Fibroblast of villous mesenchyme (primary cell): ENCODE data around the gene NOL4L. TPM values are rescaled to one million over a fixed set of nuclear protein-coding genes. Genes with fewer than 3 reads are reported as not detected.
"Not testable (repeated sequence)": the region's sequence is repeated elsewhere in the genome, so short reads cannot be mapped to it uniquely, and the experiment has no call there.

Source experiments
- DNase-seq: peaks from one replicate; pipeline ENCODE4 v3.0.0-alpha.2; 2010; ENCODE audit warnings: low read depth
- H3K4me3 ChIP-seq: 2 replicates; pipeline ENCODE4 v1.5.1; 2011; ENCODE audit warnings: low read depth, mild to moderate bottlenecking, low read length
- total RNA-seq: library from RNA; depleted of rRNA; stranded (reverse); fragments of >200 nt; gene quantifications from 2 replicates; pipeline ENCODE4 v1.2.3, GENCODE V29; 2012
- TF ChIP-seq, protein P1 (sequence below): IDR thresholded peaks from 2 replicates; pipeline ENCODE4 v1.5.1; 2012; ENCODE audit warnings: low read depth, mild to moderate bottlenecking, low read length; ENCODE audit not compliant: insufficient read depth

Gene NOL4L
- total RNA-seq, 1 donor: 9.9 TPM

- peak; percentile 61 for DNase-seq
- TF ChIP-seq, protein P1, sequence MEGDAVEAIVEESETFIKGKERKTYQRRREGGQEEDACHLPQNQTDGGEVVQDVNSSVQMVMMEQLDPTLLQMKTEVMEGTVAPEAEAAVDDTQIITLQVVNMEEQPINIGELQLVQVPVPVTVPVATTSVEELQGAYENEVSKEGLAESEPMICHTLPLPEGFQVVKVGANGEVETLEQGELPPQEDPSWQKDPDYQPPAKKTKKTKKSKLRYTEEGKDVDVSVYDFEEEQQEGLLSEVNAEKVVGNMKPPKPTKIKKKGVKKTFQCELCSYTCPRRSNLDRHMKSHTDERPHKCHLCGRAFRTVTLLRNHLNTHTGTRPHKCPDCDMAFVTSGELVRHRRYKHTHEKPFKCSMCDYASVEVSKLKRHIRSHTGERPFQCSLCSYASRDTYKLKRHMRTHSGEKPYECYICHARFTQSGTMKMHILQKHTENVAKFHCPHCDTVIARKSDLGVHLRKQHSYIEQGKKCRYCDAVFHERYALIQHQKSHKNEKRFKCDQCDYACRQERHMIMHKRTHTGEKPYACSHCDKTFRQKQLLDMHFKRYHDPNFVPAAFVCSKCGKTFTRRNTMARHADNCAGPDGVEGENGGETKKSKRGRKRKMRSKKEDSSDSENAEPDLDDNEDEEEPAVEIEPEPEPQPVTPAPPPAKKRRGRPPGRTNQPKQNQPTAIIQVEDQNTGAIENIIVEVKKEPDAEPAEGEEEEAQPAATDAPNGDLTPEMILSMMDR: peak; percentile 45
- H3K4me3 ChIP-seq: no peak overlapping the region
Observed at GRCh38 chr20:32470025-32470861, 114.9 kb downstream of the NOL4L start.

- DNase-seq: no peak
- TF ChIP-seq, protein P1: no peak
Observed at GRCh38 chr20:32468860-32469259, 116.3 kb downstream of the NOL4L start.

DNA sequence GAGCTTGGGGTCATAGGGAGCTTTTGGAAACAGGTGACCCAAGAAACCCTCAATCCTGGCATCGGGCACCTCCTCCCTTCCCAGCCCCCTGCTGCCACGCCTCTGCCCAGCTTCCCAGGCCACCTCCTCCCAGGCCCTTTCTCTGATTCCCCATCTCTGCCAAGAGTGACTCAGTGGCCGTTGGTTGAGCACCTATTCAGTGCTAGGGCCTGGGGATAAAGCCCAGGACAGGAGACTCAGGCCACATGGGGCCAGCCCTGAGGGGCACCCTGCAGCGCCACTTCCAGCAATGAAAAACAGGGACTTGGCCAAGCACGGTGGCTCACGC, 116.9 kb downstream of the NOL4L start:
- TF ChIP-seq, protein P1: no peak
- H3K4me3 ChIP-seq: no peak overlapping the region
- no peak for DNase-seq

More at GRCh38 chr20:32468860-32469259, 116.3 kb downstream of the NOL4L start:
- no peak overlapping the region for H3K4me3 ChIP-seq

DNA sequence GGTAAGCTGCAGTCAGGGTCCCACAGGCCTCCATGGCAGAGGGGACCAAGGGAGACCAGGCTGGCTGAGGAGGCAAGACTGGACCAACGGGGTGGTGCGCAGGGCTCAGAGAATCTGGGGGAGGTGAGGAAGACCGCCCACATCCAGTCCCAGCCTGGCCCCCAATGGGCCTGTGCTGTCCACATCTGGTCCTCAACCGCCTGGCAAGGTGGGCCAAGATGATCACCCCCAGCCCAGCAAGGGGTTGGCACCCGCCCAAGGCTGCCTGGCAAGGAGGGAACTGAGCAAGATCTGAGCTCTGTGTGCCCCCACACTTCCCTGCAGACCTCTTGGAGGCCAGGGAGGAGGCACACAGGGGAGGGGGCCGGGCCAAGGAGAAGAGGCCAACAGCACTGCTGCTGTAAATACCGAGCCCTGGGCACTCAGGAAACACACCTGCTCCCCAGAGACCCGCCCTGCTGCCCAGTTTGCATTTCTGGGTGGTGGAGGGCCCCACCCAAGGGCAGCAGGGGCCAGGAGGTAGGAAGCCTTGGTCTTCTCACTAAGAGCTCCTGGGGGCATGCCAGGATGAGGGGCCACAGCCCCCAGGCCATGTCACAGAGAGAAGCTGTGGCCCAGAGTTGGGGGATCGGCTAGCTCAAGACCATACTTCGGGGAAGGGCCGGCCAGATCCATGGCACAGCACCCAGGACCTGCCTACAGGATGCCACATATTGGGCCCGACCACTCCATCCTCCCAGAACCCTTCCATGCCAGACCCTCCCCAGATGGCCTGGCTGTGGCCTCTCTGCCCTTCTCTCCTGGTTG, 117.4 kb downstream of the NOL4L start:
- no peak for DNase-seq
- TF ChIP-seq, protein P1: no peak
- no peak overlapping the region for H3K4me3 ChIP-seq

DNA sequence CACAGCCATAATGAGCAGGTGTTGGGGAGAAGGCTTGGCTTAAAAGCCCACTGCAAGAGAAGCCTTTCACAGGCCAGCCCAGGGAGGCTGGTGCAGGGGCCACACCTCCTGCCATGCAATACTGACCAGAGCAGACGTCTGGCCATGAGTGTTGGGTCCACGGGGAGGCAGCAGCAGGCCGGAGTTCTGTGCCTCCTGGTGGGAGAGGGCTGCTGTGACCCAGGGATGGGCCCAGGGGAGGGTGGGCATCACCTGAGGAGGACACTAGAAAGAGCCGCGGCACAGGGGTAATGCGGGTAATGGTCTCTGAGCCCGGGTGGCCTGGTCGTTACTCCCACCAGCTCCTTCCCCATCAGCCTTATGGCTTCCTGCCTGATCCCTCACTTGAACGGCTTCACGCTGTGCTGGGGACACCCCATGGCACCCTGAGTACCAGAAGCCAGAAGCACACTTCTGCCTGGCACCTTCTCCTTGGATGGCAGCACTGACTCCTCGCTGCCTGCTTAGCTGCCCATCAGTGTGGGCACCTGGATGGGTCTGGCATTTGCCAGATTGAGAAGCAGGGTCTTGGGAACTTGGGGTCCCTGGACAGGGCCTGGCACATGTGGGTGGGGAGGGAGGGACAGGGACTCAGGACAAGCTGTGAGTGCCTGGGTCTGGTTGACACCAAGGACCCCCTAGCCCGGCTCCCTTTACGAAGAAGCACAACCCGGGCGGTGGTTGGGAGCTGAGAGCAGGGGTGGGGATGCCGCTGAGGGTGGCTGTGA, 118.2 kb downstream of the NOL4L start:
- H3K4me3 ChIP-seq: no peak overlapping the region
- DNase-seq: peak; percentile 52
- TF ChIP-seq, protein P1: peak; percentile 35

DNA sequence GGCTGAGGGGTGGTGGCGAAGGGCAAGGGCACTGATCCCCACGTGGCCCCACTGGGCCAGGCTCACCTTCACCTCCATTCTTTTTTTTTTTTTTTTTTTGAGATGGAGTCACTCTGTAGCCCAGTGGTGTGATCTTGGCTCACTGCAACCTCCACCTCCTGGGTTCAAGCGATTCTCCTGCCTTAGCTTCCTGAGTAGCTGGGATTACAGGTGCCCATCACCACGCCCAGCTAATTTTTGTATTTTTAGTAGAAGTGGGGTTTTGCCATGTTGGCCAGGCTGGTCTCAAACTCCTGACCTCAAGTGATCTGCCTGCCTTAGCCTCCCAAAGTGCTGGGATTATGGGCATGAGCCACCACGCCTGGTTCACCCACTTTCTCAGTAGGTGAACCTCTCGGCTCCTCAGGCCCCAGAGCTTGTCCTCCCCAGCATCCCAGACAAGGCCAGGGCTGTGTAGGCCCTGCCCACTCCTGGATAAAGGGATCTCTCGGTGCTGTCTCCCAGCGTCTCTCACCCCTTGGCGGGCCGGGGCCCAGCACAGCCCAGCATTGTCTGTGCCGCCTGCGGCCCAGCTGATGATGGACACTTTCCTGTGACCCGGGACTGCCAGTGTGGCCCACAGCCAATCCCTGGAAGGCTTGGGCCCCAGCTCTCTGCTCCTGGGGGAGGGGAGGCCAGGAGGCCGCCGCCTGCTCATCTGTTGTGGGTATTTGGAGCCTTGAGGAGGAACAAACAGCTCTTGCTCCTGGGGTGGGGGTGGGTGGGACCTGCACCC, 119.0 kb downstream of the NOL4L start:
- not testable (repeated sequence) for H3K4me3 ChIP-seq, DNase-seq
